GM21515 (cell line): Measurements from ENCODE around the gene MTFP1.
"Not testable (repeated sequence)": the region's sequence is repeated elsewhere in the genome, so short reads cannot be mapped to it uniquely, and the experiment has no call there.

Experiments used
- ATAC-seq: cut with Tn5 transposase; IDR thresholded peaks from one replicate; pipeline ENCODE4 v1.9.1; 2021; ENCODE audit not compliant: unreplicated experiment

MTFP1 gene

DNA sequence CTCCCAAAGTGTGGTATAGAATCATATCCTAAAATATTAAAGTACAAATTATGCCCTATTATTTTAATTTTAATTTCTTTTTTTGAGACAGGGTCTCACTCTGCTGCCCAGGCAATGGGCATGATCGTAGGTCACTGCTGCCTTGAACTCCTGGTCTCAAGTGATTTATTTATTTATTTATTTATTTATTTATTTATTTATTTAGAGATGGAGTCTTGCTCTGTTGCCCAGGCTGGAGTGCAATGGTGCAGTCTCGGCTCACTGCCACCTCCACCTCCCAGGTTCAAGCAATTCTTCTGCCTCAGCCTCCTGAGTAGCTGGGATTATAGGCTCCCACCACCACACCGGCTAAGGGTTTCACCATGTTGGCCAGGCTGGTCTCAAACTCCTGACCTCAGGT is 24.5 kb upstream of the MTFP1 start:
- not testable (repeated sequence) for ATAC-seq

DNA sequence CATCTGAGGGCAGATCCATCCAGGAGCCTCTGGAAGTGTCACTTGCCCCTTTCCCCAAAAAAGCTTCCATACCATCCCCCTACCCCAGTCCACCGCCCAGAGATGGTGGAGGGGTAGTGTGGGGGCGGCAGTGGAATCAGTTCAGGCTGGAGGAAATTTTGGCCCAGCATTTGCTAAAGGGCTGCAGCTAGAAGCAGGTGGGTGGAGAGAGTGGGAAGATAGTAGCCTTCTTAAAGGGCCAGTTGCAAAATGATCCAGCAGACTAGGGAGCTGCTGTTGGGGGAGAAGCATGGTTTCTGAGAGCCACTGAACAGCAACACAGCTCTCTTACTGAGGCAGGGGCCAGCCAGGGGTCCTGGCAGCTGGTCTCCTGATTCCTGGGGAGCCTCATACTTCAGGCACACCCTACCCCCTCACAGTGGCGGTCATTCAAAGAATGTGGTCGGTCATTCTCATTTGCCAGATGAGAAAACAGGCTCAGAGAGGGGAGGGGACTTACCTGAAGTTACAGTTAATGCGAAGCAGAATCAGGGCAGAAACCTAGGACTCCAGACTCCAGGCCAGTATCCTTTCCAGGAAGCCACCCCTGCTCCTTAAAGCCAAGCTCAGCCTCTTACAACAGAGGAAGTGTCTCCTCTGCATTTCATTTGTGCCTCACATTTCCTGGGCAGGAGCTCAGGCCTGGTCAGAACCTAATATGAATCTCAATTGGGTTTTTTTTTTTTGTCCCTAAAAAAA is 23.4 kb upstream of the MTFP1 start:
- ATAC-seq: no peak

DNA sequence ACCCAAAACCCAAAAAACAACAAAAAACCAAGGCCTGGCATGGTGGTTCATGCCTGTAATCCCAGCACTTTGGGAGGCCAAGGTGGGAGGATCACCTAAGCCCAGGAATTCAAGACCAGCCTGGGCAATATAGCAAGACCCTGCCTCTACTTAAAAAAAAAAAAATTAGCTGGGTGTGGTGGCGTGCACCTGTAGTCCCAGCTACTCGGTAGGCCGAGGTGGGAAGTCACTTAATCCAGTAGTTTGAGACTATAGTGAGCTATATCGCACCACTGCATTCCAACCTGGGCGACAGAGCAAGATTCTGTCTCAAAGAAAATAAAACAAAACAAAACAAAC is 22.8 kb upstream of the MTFP1 start:
- not testable (repeated sequence) for ATAC-seq

GRCh38 chr22:30404307-30404706 is 21.3 kb upstream of the MTFP1 start:
- ATAC-seq: no peak

DNA sequence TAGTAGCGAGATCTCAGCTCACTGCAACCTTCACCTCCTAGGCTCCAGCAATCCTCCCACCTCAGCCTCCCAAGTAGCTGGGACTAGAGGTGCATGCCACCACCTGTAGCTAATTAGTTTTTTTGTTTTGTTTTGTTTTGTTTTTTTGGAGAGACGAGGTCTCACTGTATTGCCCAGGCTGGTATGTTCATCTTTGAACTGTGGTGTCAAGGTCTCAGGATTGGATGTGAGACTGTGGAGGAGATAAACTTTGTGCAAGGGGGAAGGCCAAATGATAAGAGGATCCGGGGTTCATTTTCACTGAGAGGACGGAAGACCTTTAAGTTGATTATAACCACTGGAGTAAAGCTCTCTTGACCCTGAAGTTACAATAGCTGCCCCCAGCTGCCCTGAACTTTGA is 19.8 kb upstream of the MTFP1 start:
- no peak for ATAC-seq

DNA sequence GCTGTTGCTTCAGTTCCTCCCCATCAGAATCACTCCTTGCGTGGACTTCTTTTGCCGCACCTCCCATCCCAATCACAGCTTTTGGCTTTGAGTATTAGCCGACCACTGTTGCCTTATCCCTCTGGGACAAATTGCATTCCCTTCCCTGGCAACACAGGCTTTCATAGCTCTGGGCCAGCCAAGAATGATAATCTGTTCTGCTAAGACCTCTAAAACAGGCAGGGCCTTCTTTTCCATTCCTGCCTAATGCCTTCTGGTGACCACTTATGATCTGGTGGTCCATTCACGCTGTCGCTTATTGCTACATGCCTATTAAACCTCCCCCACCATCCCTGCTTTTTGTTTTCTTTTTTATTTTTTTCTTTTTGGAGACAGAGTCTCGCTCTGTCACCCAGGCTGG is 19.2 kb upstream of the MTFP1 start:
- no peak for ATAC-seq

- no peak for ATAC-seq
These were observed 17.0 kb upstream of the MTFP1 start for GRCh38 chr22:30408388-30409102.

GRCh38 chr22:30411780-30412179 is 13.8 kb upstream of the MTFP1 start:
- no peak for ATAC-seq

GRCh38 chr22:30413001-30413400 is 12.6 kb upstream of the MTFP1 start:
- no peak for ATAC-seq

DNA sequence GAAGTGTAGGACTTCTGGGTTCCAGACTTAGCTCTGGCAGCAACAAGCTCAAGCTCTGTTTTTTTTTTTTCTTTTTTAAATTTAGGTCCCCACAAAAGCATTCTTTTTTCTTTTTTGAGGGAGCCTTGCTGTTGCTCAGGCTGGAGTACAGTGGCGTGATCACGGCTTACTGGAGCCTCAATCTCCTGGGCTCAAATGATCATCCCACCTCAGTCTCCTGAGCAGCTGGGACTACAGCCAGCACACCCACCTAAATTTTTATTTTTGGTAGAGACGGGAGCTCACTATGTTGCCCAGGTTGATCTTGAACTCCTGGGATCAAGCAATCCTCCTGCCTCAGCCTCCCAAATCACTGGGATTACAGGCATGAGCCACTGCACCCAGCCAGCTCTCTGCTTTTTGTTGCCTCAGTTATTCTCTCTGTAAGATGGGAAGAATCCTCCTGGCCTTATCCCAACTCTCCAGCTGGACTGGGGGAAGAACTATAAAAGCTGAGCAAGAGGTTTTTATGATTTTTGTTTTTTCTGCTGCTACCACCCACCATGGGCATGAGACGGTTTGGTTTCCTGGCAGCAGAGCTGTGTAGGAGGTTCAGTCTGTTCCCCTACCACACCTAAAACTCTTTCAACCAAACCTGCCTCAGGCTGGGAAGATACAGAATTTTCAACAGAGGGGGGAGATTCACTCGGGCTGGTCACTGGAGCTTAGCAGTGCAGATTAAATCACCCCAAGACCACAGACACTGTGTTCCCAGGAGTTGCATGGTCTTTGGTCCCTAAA is 11.6 kb upstream of the MTFP1 start:
- no peak for ATAC-seq

- no peak for ATAC-seq
These were observed 11.0 kb upstream of the MTFP1 start for GRCh38 chr22:30414525-30415047.

DNA sequence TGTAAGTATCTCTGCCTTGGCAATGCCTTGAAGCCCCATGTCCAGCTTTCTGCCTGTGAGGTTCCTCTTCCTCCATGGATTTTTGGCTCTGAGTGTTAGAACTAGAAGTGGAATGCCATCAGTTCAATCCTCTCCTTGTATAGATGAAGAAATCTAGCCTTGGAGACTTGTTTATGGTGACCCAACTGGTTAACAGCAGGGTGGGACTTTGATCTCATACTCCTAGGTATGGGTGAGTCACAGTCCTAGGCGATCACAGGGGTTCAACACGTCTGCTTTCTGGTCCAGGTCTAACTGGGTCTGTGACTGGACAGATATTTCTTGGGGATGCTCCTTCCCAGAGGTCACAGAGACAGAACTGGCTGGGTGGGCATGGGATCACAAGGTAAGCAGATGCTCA is 9.2 kb upstream of the MTFP1 start:
- ATAC-seq: no peak

DNA sequence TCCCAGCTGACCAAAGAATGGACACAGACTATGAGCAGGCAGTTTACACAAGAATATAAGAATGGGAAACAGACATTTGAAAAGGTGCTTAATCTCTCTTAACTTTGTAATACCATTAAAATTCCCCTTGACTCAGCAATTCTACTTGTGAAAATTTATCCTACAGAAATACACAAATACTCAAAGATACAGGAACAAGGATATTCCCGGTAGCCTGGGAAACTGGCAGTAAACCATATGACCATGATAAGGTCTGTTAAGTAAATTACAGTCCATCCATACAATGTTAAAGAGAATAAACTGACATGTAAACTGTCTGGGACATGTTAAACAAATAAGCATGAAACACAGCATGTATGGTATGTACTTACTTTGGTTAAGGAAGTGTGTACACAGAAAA is 8.7 kb upstream of the MTFP1 start:
- no peak for ATAC-seq

GRCh38 chr22:30420347-30421125 is 5.0 kb upstream of the MTFP1 start:
- ATAC-seq: no peak

DNA sequence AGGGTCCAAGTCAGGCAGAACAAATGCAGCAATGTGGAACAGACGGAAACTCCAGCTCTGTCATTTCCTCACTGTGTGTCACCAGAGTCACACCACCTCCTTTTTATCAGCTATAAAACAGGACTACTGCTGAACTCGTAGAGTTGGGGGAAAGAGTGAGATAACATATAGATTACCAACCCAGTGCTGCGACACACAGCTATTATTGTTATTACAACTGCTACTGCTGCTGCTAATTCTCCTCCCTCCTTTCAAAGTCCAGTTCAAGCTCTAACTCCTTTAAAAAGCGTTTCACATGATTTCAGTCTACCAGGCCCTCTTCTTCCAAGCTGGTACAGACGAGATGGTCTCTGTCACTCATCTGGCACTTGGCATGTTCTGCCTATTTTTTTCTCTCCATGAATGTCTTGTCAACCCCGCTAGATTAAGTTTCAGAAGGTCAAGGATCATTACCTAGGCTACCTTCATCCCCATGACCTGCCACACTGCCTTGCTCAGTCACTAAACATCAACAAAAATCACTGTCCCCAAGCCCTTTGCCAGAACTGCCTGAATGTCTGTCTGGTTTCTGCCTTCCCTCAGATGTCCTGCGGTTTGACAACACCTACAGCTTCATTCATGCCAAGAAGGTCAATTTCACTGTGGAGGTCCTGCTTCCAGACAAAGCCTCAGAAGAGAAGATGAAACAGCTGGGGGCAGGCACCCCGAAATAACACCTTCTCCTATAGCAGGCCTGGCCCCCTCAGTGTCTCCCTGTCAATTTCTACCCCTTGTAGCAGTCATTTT is 3.7 kb upstream of the MTFP1 start:
- ATAC-seq: no peak

- ATAC-seq: no peak
These were observed 2.9 kb upstream of the MTFP1 start for GRCh38 chr22:30422481-30423300.

DNA sequence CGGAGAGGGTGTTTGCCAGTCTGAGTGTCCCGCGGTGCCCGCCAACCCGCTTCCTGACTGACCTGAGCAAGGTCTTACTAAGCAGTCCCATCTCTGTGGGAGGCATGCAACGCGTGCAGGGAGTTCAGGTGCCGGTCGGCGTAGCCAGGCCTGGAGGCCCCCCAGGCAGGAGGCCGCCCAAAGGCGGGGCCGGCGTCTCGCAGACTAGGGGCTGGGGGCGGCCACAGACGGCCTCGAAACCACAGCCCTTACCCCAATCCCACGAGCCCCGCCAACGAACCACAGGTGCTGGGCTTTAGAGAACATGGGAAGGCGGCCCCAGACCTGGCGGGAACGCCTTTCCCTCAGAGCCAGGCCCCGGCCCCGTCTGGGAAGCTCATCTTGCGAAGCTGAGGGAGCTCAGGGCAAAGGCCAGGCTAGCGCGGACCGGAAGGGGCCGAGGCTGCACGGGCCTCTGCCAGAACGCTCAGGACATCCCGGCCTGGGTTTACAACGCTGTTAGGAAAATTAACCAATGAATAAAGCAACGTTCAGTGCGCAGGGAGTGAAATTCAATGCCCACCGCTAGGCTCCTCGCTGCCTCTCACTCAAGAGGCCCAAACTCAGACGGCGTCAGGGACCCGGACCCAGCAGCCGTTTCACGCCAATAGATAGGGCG is 2.1 kb upstream of the MTFP1 start:
- peak; percentile 27 for ATAC-seq

DNA sequence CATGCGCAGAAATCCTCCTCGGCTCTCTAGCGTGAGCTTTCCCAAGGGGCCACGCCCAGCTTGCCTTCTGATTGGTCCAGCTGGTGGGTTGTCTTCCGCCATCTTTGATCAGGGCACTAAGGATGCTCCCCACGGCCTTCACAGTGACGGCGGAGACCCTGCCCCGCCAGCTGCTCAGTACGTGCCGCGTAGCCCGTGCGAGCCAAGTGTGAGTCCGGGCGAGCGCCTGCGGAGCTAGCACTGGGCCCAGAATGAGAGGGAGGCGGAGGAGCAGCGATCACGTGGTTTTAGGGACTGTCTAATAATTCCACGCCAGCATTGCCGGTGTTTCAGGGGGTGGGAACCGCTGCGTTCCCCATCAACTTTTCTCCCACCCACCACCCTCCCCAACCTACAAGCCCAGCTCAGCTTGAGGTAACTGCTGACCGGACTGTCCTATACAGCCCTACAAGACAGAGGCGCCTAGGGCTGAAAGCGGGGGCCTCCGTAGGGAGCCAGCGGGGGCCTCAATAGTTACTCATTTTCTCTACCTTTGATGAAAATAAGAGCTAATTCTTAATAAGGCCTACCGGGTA is 1.5 kb upstream of the MTFP1 start:
- ATAC-seq: peak; percentile 80
